ENCODE data around the gene TTLL6. TPM values are rescaled to one million over a fixed set of nuclear protein-coding genes. Genes with fewer than 3 reads are reported as not detected.
"Not testable (repeated sequence)": the region's sequence is repeated elsewhere in the genome, so short reads cannot be mapped to it uniquely, and the experiment has no call there.

Gene TTLL6
- total RNA-seq, 1 donor: not detected

DNA sequence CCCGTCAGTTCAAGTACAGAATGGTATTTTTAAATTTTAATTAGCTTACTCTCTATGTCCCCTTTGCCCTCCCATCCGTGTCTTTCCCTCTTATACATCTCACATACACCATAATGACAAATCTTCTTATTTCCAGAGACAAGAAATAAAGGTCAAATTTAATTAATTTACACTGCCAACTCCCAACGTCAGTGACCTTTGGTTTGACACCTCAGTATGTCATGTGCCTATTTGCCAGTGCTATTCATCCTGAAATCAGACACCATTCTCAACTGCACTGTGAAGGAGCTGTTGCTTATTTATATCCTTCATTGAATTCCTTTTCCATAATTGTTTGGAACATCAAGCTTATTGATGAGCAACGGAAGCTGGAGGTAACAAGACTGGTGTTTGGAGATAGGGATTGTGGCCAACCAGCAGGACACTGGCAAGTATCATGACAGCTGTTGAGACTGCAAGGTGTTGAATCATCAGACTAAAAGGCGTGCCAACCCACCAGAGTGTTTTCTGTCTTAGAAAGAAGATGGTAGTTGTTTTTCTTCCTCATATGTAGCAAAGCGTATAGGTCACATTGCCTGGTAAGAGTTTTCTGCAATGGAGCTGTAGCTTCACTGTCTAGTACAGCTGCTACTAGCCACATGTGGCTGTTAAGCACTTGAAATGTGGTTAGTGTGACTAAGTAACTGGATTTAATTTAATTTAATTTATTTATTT is 26.3 kb upstream of the TTLL6 start:
- TF ChIP-seq, protein P1, sequence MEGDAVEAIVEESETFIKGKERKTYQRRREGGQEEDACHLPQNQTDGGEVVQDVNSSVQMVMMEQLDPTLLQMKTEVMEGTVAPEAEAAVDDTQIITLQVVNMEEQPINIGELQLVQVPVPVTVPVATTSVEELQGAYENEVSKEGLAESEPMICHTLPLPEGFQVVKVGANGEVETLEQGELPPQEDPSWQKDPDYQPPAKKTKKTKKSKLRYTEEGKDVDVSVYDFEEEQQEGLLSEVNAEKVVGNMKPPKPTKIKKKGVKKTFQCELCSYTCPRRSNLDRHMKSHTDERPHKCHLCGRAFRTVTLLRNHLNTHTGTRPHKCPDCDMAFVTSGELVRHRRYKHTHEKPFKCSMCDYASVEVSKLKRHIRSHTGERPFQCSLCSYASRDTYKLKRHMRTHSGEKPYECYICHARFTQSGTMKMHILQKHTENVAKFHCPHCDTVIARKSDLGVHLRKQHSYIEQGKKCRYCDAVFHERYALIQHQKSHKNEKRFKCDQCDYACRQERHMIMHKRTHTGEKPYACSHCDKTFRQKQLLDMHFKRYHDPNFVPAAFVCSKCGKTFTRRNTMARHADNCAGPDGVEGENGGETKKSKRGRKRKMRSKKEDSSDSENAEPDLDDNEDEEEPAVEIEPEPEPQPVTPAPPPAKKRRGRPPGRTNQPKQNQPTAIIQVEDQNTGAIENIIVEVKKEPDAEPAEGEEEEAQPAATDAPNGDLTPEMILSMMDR (IDR thresholded peaks at IDR 0.05; ENCODE audit: insufficient read depth, low read length): no peak
- no peak for DNase-seq (ENCODE audit: low read depth)
- no peak overlapping the region for H3K4me3 ChIP-seq (ENCODE audit: low read depth, low read length)

DNA sequence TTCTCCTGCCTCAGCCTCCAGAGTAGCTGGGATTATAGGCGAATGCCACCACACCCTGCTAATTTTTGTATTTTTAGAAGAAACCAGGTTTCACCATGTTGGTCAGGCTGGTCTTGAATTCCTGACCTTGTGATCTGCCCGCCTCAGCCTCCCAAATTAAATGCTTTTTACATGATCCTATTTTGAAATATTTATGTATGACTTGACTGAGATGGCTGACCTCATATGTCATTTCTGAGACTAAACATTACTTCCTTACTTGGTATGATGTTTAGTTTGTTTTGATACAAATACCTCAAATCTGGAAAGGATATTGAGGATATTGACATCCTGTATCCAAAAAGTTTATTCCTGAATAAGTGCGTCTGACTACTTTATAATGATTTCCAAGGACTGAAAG is 25.7 kb upstream of the TTLL6 start:
- no peak for DNase-seq (ENCODE audit: low read depth)
- TF ChIP-seq, protein P1 (IDR thresholded peaks at IDR 0.05; ENCODE audit: insufficient read depth, low read length): no peak
- no peak overlapping the region for H3K4me3 ChIP-seq (ENCODE audit: low read depth, low read length)

DNA sequence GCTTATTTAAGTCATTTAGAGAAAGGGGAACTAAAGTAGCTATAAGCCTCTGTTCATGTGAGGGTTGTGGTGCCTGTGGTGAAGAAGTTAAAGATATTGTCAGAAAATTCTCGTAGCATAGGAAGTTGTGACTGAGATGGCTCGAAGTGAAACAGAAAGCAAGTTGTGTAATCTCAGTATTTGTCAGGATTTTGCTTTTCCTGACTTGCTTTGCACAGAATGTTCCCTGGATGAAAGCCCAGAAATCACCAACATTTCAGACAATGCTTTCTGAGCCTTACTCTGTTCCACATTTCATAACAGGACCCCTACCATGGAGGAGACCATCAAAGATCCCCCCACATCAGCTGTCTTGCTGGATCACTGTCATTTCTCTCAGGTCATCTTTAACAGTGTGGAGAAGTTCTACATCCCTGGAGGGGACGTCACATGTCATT is 24.4 kb upstream of the TTLL6 start:
- TF ChIP-seq, protein P1 (IDR thresholded peaks at IDR 0.05; ENCODE audit: insufficient read depth, low read length): no peak
- H3K4me3 ChIP-seq (ENCODE audit: low read depth, low read length): peak overlapping the region; percentile 56
- peak; percentile 82 for DNase-seq (ENCODE audit: low read depth)

DNA sequence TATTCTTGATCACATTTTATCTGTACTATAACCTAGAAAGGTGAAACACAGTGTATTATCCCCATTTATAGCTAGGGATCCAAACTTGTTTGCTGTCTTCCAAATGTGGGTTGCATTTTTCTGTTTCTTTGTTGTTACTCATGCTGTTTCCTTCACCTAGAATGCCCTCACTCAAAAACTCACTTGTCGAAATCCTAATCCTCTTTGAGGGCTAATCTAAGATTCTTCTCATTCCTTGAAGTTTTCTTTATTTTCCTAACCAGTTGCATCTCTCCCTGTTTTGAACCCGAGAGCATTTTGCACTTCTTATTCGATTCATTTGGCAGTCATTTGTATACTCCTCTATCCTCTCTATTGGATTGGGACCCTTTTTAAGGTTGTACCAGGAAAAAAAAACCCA is 23.4 kb upstream of the TTLL6 start:
- DNase-seq (ENCODE audit: low read depth): peak; percentile 27
- TF ChIP-seq, protein P1 (IDR thresholded peaks at IDR 0.05; ENCODE audit: insufficient read depth, low read length): no peak
- H3K4me3 ChIP-seq (ENCODE audit: low read depth, low read length): no peak overlapping the region

DNA sequence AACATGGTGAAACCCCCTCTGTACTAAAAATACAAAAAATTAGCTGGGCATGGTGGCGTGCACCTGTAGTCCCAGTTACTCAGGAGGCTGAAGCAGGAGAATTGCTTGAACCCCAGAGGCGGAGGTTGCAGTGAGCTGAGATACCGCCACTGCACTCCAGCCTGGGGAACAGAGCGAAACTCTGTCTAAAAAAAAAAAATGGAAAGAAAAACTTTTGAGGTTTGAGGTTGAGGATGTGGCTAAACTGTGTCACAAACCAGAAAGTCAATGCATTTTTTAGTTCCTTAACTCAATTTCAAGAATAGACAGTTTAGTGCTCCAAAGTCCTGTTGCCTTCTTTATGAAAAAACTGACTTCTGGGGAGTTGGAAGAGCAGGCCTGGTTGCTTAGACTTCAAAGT is 20.4 kb upstream of the TTLL6 start:
- not testable (repeated sequence) for DNase-seq (ENCODE audit: low read depth); H3K4me3 ChIP-seq (ENCODE audit: low read depth, low read length)

DNA sequence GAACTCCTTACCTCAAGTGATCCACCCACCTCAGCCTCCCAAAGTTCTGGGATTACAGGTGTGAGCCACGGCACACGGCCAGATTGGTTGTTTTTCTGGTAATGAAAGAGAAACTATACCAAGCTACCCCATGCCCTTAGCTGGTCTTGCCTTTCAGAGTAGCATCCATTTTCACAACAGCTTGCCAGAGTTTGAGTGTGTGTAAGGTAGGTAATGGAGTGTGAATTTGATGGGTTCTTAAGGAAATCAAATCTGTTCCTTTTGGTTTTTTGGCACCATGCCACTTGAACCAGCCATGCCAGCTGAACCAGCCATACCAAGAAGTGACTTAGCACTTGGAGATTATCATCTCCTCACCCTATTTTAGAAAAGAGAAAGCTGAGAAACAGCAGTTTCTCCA is 18.9 kb upstream of the TTLL6 start:
- DNase-seq (ENCODE audit: low read depth): no peak
- TF ChIP-seq, protein P1 (IDR thresholded peaks at IDR 0.05; ENCODE audit: insufficient read depth, low read length): no peak
- H3K4me3 ChIP-seq (ENCODE audit: low read depth, low read length): no peak overlapping the region

DNA sequence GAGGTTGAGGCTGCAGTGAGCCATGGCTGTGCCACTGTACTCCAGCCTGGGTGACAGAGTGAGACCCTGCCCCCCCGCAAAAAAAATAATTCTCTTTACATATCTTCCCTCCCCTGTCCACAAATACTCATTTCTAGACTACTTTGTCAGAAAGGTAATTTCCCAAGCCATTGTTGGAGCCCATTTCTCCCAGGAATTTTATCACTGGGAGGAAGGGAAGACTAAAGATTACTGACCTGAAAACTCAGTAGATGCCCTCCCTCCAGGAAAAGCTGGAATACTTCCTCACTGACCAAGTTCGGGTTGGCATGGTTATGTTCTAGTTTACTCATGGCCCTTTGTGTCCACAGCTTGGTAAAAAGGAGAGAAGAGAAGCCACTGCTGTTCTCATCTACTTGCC is 17.9 kb upstream of the TTLL6 start:
- TF ChIP-seq, protein P1 (IDR thresholded peaks at IDR 0.05; ENCODE audit: insufficient read depth, low read length): no peak
- H3K4me3 ChIP-seq (ENCODE audit: low read depth, low read length): no peak overlapping the region
- DNase-seq (ENCODE audit: low read depth): no peak

Measured in fibroblast of the aortic adventitia (primary cell).